ENCODE data around the gene ROBO1.

ROBO1 gene

GRCh38 chr3:78565712-78566111 is 1202.1 kb downstream of the ROBO1 start:
- TF ChIP-seq CTCF (IDR thresholded peaks at IDR 0.05), result no peak
- no peak for TF ChIP-seq ZFX (IDR thresholded peaks at IDR 0.05; ENCODE audit: borderline replicate concordance)
- H3K27ac ChIP-seq, result no peak overlapping the region

GRCh38 chr3:78562328-78562727 is 1205.5 kb downstream of the ROBO1 start:
- no peak overlapping the region for H3K27ac ChIP-seq
- TF ChIP-seq ZFX (IDR thresholded peaks at IDR 0.05; ENCODE audit: borderline replicate concordance) (no peak), CTCF (IDR thresholded peaks at IDR 0.05) (no peak)
